Peyer's patch (tissue), 4 donors: ENCODE measurements around the gene SLC10A1. TPM values are rescaled to one million over a fixed set of nuclear protein-coding genes. Genes with fewer than 3 reads are reported as not detected.
A peak's percentile ranks its signal among the peaks of the same experiment; 100 is the strongest.

Source experiments
- DNase-seq, 3 donors: peaks; one replicate each; pipeline ENCODE4 v3.0.0-alpha.2; 2017 to 2019
- H3K27ac ChIP-seq, 4 donors: fragments of 200-600 bp; sonication (generic); one replicate each; pipeline ENCODE4 v1.5.1; 2016 to 2019
- H3K27me3 ChIP-seq, 2 donors: fragments of 200-600 bp; sonication (generic); one replicate each; pipeline ENCODE4 v1.5.1; 2019
- H3K36me3 ChIP-seq, 3 donors: fragments of 200-600 bp; sonication (generic); one replicate each; pipeline ENCODE4 v1.5.1; 2016 to 2019
- H3K4me1 ChIP-seq, 4 donors: fragments of 200-600 bp; sonication (generic); one replicate each; pipeline ENCODE4 v1.5.1; 2016 to 2019
- H3K4me3 ChIP-seq, 4 donors: fragments of 200-600 bp; sonication (generic); 1 replicate in 3 of 4; 2 replicates in 1 of 4; pipeline ENCODE4 v1.5.1; 2016 to 2019; ENCODE audit warnings: mild to moderate bottlenecking in 1 of 4
- H3K9me3 ChIP-seq, 4 donors: fragments of 200-600 bp; sonication (generic); one replicate each; pipeline ENCODE4 v1.5.1; 2016 to 2019; ENCODE audit warnings: mild to moderate bottlenecking in 1 of 4
- POLR2A ChIP-seq, 2 donors: fragments of 450-650 bp; IDR thresholded peaks; one replicate each; pipeline ENCODE4 v1.5.1; 2017; ENCODE audit warnings: antibody characterized with exemption in 2 of 2, mild to moderate bottlenecking in 2 of 2, moderate library complexity in 2 of 2
- total RNA-seq, 4 donors: library from RNA; depleted of rRNA; stranded (reverse); fragments of >200 nt; gene quantifications; one replicate each; pipeline ENCODE4 v1.1.0, GENCODE V29; 2016
- TF ChIP-seq, protein P1 (sequence below), 6 experiments: fragments of 450-650 bp in 4 of 6; fragments of 200-600 bp in 2 of 6; sonication (generic) in 1 of 6; IDR thresholded peaks; one replicate each; pipeline ENCODE4 v1.5.1; 2017 to 2019; ENCODE audit warnings: antibody characterized with exemption in 6 of 6, mild to moderate bottlenecking in 3 of 6, moderate library complexity in 1 of 6

The SLC10A1 gene
- total RNA-seq, 4 donors from 2014 or later: not detected

DNA sequence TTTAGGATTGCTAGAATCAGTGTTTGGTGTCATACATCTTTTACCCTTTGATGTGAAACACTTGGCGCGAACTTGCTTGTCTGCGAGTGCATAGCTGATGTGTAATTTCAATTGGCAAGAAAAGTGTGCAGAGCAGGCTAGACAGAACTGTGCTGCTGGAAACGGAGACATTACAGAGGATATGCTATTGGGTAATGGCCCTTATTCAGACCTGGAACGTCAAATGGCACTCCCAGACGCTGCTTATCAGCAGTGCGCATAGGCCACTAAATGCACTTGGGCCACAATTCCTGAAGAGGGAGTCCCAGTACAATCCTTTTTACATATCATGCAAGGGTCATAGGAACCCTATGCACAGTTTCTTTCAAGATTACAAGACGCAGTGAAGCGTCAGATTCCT lies 15.7 kb upstream of the SLC10A1 start:
- H3K27ac ChIP-seq: no peak overlapping the region
- no peaks in the 10 kb centered on the region for H3K27me3 ChIP-seq
- H3K4me3 ChIP-seq: no peak overlapping the region
- TF ChIP-seq, protein P1, sequence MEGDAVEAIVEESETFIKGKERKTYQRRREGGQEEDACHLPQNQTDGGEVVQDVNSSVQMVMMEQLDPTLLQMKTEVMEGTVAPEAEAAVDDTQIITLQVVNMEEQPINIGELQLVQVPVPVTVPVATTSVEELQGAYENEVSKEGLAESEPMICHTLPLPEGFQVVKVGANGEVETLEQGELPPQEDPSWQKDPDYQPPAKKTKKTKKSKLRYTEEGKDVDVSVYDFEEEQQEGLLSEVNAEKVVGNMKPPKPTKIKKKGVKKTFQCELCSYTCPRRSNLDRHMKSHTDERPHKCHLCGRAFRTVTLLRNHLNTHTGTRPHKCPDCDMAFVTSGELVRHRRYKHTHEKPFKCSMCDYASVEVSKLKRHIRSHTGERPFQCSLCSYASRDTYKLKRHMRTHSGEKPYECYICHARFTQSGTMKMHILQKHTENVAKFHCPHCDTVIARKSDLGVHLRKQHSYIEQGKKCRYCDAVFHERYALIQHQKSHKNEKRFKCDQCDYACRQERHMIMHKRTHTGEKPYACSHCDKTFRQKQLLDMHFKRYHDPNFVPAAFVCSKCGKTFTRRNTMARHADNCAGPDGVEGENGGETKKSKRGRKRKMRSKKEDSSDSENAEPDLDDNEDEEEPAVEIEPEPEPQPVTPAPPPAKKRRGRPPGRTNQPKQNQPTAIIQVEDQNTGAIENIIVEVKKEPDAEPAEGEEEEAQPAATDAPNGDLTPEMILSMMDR (IDR thresholded peaks at IDR 0.05): peak in 3 of 6 experiments; percentile 34 to 46 (median 34)
- TF ChIP-seq POLR2A (IDR thresholded peaks at IDR 0.05): no peak
- DNase-seq: no peak
- no peaks in the 10 kb centered on the region for H3K36me3 ChIP-seq
- H3K4me1 ChIP-seq: no peaks in the 10 kb centered on the region
- H3K9me3 ChIP-seq: no peaks in the 10 kb centered on the region

DNA sequence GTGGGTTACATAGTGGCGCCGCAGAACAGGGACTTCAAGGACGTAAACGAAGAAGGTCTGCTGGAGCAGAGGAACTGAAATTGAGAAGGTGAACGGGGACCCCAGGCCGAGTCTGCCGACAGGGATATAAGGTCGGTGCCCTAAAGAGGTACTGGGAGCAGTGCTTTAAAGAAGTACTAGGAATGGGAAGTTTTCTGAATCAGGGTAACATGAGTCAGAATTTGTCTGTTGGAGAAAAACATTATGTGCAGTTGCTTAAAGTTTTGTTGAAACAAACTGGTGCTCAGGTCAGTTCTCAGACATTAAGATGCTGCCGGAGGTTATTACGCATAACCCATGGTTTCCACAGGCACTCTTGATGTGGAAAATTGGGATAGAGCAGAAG lies 14.8 kb upstream of the SLC10A1 start:
- Histone ChIP-seq H3K9me3 (no peaks in the 10 kb centered on the region), H3K27me3 (no peaks in the 10 kb centered on the region), H3K27ac (no peak overlapping the region), H3K4me1 (no peaks in the 10 kb centered on the region), H3K36me3 (no peaks in the 10 kb centered on the region), H3K4me3 (no peak overlapping the region)
- DNase-seq: no peak
- TF ChIP-seq, protein P1 (IDR thresholded peaks at IDR 0.05): no peak
- TF ChIP-seq POLR2A (IDR thresholded peaks at IDR 0.05): no peak

DNA sequence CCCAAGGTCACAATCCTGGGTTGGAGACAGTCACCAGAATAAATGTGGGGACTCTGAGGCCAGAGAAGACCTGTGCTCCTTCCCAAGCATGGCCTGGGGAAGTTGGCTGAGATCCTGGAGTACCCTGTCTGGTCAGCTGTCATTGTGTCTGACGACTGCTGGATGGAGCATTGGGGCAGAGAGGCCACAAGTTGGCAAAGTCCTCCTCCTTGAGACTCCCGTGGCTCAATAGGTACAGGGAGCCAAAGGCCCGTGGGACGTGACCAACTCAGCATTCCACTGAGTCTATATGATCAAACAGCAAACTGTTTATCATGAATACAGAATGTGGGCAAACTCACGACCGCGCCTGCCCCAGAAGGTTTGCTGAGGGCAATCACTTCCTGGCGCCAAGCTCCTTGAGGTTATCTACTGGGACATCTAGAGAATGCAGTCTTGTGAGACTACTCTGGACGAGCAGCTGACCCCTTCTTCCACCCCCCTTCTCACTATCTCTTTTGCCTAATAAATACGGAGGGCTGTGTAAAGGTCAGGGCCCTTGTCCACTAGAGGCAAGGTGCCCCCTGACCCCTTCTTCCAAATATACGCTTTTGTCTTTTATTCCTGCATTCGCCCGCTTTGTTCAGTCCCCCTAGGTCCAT lies 14.3 kb upstream of the SLC10A1 start:
- TF ChIP-seq POLR2A (IDR thresholded peaks at IDR 0.05): no peak
- TF ChIP-seq, protein P1 (IDR thresholded peaks at IDR 0.05): no peak
- Histone ChIP-seq H3K27ac (no peak overlapping the region), H3K36me3 (no peaks in the 10 kb centered on the region), H3K4me3 (no peak overlapping the region), H3K4me1 (no peaks in the 10 kb centered on the region), H3K27me3 (no peaks in the 10 kb centered on the region), H3K9me3 (no peaks in the 10 kb centered on the region)
- DNase-seq: no peak

DNA sequence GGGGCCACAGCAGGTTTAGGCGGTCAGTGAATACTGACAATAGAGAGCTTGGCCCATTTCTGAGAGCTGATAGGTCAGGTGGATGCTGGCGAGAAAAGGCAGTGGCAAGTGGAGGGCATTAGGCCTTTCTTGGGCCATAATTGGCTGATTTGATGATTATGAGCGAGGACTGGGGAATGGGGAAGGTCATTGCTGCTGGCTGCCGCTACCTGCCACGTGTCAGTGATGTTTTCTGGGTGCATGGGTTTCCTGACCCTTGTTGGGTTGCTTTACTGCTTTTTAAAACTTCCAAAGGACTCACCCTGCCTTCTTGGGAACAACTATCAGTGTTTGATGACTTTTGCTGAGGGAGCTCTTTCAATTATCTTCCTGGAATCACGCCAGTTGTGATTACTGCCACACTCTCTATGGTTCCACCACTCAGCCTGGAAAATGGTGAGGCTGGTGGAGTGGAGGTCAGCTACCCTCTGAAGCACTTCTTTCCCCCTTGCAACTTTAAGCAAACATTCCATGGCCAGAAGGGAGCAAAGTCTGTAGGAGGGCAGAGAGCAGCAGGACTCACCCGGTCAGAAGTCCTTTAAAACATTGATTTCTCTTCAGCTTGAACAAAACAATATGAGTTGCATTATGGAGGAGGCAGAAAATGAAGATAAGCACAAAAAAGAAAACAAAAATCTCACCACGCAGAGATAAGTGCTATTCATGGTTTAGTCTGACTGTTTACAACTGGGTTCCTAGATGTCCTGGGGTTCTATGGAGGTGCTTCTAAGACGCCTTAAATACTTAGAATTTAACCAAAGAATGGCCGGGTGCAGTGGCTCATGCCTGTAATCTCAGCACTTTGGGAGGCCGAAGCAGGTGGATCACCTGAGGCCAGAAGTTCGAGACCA lies 12.1 kb upstream of the SLC10A1 start:
- TF ChIP-seq POLR2A (IDR thresholded peaks at IDR 0.05): no peak
- TF ChIP-seq, protein P1 (IDR thresholded peaks at IDR 0.05): no peak
- no peak for DNase-seq
- Histone ChIP-seq H3K4me1 (no peaks in the 10 kb centered on the region), H3K27me3 (no peaks in the 10 kb centered on the region), H3K9me3 (no peaks in the 10 kb centered on the region), H3K27ac (no peak overlapping the region), H3K36me3 (no peaks in the 10 kb centered on the region), H3K4me3 (no peak overlapping the region)

DNA sequence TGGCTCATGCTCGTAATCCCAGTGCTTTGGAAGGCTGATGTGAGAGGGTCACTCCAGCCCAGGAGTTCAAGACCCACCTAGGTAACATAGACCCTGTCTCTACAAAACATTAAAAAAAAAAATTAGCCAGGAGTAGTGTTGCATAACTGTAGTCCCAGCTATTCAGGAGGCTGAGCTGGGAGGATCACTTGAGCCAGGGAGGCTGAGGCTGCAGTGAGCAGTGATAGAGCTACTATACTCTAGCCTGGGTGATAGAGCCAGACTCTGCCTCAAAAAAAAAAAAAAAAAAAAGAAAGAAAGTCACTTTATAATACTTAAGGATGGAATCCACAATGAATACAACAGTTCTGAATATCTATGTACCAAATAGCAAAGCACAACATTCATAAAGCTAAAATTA lies 10.2 kb upstream of the SLC10A1 start:
- DNase-seq: no peak
- H3K27me3 ChIP-seq: no peaks in the 10 kb centered on the region
- H3K4me3 ChIP-seq: no peak overlapping the region
- no peak overlapping the region for H3K27ac ChIP-seq
- H3K9me3 ChIP-seq: no peaks in the 10 kb centered on the region
- TF ChIP-seq, protein P1 (IDR thresholded peaks at IDR 0.05): no peak
- no peak for TF ChIP-seq POLR2A (IDR thresholded peaks at IDR 0.05)
- H3K36me3 ChIP-seq: no peaks in the 10 kb centered on the region
- no peaks in the 10 kb centered on the region for H3K4me1 ChIP-seq
